Measurements from ENCODE around the gene PSD4. TPM values are rescaled to one million over a fixed set of nuclear protein-coding genes. Genes with fewer than 3 reads are reported as not detected.

The PSD4 gene
- total RNA-seq, 2 donors from 2014 or later: 174 to 200 TPM

GRCh38 chr2:113156278-113157117 lies 17.3 kb upstream of the PSD4 start:
- H3K9me3 Mint-ChIP-seq: no peaks in the 10 kb centered on the region
- DNase-seq: no peak

DNA sequence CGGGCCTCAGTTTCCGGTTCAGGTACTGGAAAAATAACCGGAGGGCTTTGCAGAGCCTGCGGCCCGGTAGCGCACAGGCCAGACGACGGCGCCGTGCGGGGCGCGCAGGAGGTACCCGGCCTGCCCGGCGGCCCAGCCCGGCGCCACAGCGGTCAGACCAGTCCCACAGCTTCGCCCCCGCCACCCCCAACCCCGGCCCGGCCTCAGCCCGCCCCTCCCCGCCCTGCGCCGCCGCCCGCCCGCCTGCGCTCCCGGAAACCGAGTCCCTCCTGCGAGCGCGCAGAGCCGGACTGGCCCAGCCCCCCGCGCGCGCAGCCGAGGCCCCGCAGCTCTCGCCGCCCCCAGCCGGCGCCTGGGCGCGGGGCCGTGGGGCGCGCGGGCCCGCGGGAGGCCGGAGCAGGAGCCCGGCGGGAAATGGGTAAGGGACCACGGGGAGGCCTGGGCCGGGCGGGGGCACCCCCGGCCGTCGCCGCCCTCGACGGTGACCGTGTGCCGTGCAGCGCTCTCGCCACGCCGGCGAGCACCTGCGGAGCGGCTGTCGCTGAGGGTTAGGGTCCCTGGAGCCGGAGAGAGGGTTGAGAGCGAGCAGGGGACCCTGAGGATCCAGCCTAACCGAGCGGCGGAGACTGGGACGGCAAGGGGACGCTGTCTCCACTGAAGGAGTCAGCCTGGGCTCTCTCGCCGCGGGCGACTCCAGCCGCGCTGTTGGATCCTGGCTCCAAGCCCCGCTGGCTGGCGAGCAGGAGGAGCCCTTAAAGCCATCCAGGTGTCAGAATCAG lies 16.5 kb upstream of the PSD4 start:
- peaks cover 29% of the 10 kb centered on the region for H3K4me1 Mint-ChIP-seq (ENCODE audit: low read depth)
- no peaks in the 10 kb centered on the region for H3K9me3 Mint-ChIP-seq
- H3K27ac Mint-ChIP-seq: no peak overlapping the region
- H3K27me3 Mint-ChIP-seq (ENCODE audit: low read depth): no peaks in the 10 kb centered on the region
- peak; percentile 84 to 85 for ATAC-seq (replicated peaks in 1 of 2)
- DNase-seq: peak; percentile 59 to 70
- peak overlapping the region; percentile 89 to 92 for H3K4me3 Mint-ChIP-seq
- H3K36me3 Mint-ChIP-seq (ENCODE audit: insufficient read depth in 2 of 2): no peaks in the 10 kb centered on the region

More at GRCh38 chr2:113156278-113157117, 17.3 kb upstream of the PSD4 start:
- peak; percentile 25 to 29 for ATAC-seq (replicated peaks in 1 of 2)
- Mint-ChIP-seq H3K4me3 (peak overlapping the region; percentile 70 to 90), H3K27me3 (ENCODE audit: low read depth) (no peaks in the 10 kb centered on the region), H3K4me1 (ENCODE audit: low read depth) (peaks cover 29% of the 10 kb centered on the region), H3K27ac (peak overlapping the region; percentile 89), H3K36me3 (ENCODE audit: insufficient read depth in 2 of 2) (no peaks in the 10 kb centered on the region)

GRCh38 chr2:113157897-113158753 lies 15.6 kb upstream of the PSD4 start:
- DNase-seq: no peak
- peak overlapping the region; percentile 1 for H3K27ac Mint-ChIP-seq
- no peaks in the 10 kb centered on the region for H3K27me3 Mint-ChIP-seq (ENCODE audit: low read depth)
- no peaks in the 10 kb centered on the region for H3K9me3 Mint-ChIP-seq
- peak overlapping the region; percentile 89 to 92 for H3K4me3 Mint-ChIP-seq
- ATAC-seq (replicated peaks in 1 of 2): peak; percentile 63 to 64
- no peaks in the 10 kb centered on the region for H3K36me3 Mint-ChIP-seq (ENCODE audit: insufficient read depth in 2 of 2)
- H3K4me1 Mint-ChIP-seq (ENCODE audit: low read depth): peaks cover 38% of the 10 kb centered on the region

DNA sequence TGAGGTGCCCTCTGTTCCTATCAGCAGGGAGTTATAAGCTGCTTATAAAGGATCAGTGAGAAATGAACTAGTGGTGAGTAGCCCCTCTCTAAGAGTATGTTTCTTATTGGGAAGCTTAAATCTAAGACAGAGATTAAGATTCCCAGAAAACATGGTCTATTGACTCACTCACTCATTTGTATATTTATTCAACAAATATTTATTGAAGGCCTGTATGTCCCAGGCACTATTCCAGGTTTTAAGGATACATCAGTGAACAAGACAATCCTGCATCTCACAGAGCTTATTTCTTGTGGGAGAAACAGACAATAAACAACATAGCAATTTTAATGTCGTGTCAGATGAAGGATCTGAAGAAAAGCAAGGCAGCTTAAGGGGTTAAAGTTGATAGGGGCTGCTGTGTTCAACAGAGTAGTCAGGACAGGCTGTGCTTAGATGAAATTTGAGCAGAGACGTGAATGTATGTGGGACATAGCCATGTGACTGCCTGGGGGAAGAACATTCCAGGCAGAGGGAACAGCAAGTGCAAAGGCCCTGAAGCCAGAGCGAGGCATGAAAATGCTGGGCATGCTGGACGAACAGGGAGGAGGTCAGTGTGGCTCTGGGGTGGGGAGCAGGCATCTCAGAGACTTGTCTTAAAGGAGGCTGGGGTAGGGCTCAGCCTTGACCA lies 14.8 kb upstream of the PSD4 start:
- Mint-ChIP-seq H3K27me3 (ENCODE audit: low read depth) (no peaks in the 10 kb centered on the region), H3K27ac (no peak overlapping the region), H3K9me3 (no peaks in the 10 kb centered on the region), H3K36me3 (ENCODE audit: insufficient read depth in 2 of 2) (no peaks in the 10 kb centered on the region), H3K4me3 (no peak overlapping the region), H3K4me1 (ENCODE audit: low read depth) (peaks cover 38% of the 10 kb centered on the region)
- DNase-seq: no peak
- no peak for ATAC-seq (replicated peaks in 1 of 2)

DNA sequence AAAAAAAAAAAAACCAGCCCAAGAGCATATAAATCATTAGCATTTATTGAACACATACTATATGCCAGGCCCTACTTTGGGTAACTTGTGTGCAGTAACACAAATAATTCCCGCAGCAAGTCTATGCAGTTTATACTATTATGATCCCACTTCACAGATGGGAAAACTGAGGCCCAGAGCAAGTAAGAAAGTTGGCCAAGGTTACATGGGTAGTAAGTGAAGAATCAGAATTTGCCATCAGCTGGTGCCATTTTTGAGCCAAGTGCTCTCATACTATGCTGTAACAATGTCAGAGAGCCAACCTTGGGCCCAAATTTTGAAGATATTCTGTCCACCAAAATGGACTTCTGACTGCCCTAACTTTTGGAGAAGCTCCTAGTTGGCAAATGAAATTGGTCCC lies 13.5 kb upstream of the PSD4 start:
- ATAC-seq (replicated peaks in 1 of 2) (no peak), DNase-seq (no peak)
- Mint-ChIP-seq H3K4me1 (ENCODE audit: low read depth) (peaks cover 48% of the 10 kb centered on the region), H3K4me3 (no peak overlapping the region), H3K27me3 (ENCODE audit: low read depth) (no peaks in the 10 kb centered on the region), H3K27ac (no peak overlapping the region), H3K36me3 (ENCODE audit: insufficient read depth in 2 of 2) (no peaks in the 10 kb centered on the region), H3K9me3 (no peaks in the 10 kb centered on the region)

- H3K4me1 Mint-ChIP-seq (ENCODE audit: low read depth): peaks cover 48% of the 10 kb centered on the region
- H3K36me3 Mint-ChIP-seq (ENCODE audit: insufficient read depth in 2 of 2): no peaks in the 10 kb centered on the region
- ATAC-seq (replicated peaks in 1 of 2): no peak
- no peak for DNase-seq
- no peaks in the 10 kb centered on the region for H3K9me3 Mint-ChIP-seq
- no peak overlapping the region for H3K4me3 Mint-ChIP-seq
- H3K27ac Mint-ChIP-seq: no peak overlapping the region
- H3K27me3 Mint-ChIP-seq (ENCODE audit: low read depth): no peaks in the 10 kb centered on the region
Observed at GRCh38 chr2:113160962-113161361, 12.8 kb upstream of the PSD4 start.

DNA sequence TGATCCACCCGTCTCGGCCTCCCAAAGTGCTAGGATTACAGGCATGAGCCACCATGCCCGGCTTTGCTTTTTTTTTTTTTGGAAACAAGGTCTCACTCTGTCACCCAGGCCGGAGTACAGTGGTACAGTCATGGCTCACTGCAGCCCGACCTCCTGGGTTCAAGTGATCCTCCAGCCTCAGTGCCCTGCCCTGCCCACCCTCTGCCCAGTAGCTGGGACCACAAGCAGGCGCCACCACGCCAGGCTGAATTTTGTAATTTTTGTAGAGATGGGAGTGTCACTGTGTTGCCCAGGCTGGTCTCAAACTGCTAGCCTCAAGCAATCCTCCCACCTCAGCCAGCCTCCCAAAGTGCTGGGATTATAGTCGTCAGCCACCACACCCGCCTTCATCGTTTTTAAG lies 11.6 kb upstream of the PSD4 start:
- Mint-ChIP-seq H3K36me3 (ENCODE audit: insufficient read depth in 2 of 2) (no peaks in the 10 kb centered on the region), H3K27me3 (ENCODE audit: low read depth) (no peaks in the 10 kb centered on the region), H3K4me1 (ENCODE audit: low read depth) (peaks cover 49% of the 10 kb centered on the region), H3K4me3 (no peak overlapping the region), H3K9me3 (no peaks in the 10 kb centered on the region), H3K27ac (no peak overlapping the region)
- ATAC-seq (replicated peaks in 1 of 2) (no peak), DNase-seq (no peak)

DNA sequence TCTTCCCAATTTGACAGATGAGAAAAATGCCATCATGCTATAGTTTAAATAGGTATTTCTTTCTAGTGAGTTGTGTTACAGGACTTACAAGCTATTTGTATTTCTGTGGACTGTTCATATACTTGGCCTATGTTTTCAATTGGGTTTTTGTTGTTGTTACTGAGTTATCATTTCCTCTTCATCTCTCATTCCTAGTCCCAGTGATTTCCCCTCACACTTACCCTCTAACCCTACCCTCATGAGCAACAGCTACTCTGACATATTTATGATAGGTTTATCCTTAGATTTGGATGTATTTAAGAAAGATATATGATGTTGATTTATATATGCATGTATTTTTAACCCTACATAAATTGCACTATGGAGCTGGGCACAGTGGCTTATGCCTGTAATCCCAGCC lies 10.9 kb upstream of the PSD4 start:
- ATAC-seq (replicated peaks in 1 of 2) (no peak), DNase-seq (no peak)
- Mint-ChIP-seq H3K27ac (peak overlapping the region; percentile 4), H3K27me3 (ENCODE audit: low read depth) (no peaks in the 10 kb centered on the region), H3K4me1 (ENCODE audit: low read depth) (peaks cover 53% of the 10 kb centered on the region), H3K36me3 (ENCODE audit: insufficient read depth in 2 of 2) (no peaks in the 10 kb centered on the region), H3K9me3 (no peaks in the 10 kb centered on the region), H3K4me3 (no peak overlapping the region)

GRCh38 chr2:113164215-113164929 lies 9.4 kb upstream of the PSD4 start:
- DNase-seq (no peak), ATAC-seq (replicated peaks in 1 of 2) (no peak)
- no peak overlapping the region for H3K4me3 Mint-ChIP-seq
- no peaks in the 10 kb centered on the region for H3K27me3 Mint-ChIP-seq (ENCODE audit: low read depth)
- H3K36me3 Mint-ChIP-seq (ENCODE audit: insufficient read depth in 2 of 2): no peaks in the 10 kb centered on the region
- peaks cover 53% of the 10 kb centered on the region for H3K4me1 Mint-ChIP-seq (ENCODE audit: low read depth)
- no peak overlapping the region for H3K27ac Mint-ChIP-seq
- H3K9me3 Mint-ChIP-seq: peaks cover 0 to 1% of the 10 kb centered on the region in 2 donors

- peaks cover 58% of the 10 kb centered on the region for H3K4me1 Mint-ChIP-seq (ENCODE audit: low read depth)
- no peak overlapping the region for H3K27ac Mint-ChIP-seq
- H3K36me3 Mint-ChIP-seq (ENCODE audit: insufficient read depth in 2 of 2): peaks cover 0 to 3% of the 10 kb centered on the region in 2 donors
- no peak for DNase-seq
- no peak for ATAC-seq (replicated peaks in 1 of 2)
- H3K9me3 Mint-ChIP-seq: peaks cover 0 to 1% of the 10 kb centered on the region in 2 donors
- H3K4me3 Mint-ChIP-seq: no peak overlapping the region
- no peaks in the 10 kb centered on the region for H3K27me3 Mint-ChIP-seq (ENCODE audit: low read depth)
Observed at GRCh38 chr2:113164930-113165585, 8.7 kb upstream of the PSD4 start.

DNA sequence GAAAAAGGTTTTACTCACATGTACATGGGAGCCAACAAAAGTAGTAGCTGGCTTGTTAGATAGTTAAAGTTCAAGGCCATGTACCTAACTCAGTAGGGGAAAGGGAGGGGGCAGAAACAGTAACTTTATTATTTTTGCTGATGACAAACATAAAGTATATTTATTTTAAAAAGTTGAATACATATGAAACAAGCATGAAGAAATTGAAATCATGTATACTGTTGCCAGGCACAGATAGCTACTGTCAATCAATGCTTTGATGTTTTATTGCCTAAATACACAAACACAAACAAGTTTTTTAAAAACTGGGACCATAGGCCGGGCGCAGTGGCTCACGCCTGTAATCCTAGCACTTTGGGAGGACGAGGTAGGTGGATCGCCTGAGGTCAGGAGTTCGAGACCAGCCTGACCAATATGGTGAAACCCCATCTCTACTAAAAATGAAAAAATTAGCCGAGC lies 7.6 kb upstream of the PSD4 start:
- no peak for ATAC-seq (replicated peaks in 1 of 2)
- Mint-ChIP-seq H3K27ac (peak overlapping the region; percentile 20), H3K4me3 (no peak overlapping the region)

More for the DNA sequence above, 7.6 kb upstream of the PSD4 start:
- Mint-ChIP-seq H3K36me3 (ENCODE audit: insufficient read depth in 2 of 2) (peaks cover 3 to 6% of the 10 kb centered on the region in 2 donors), H3K27me3 (ENCODE audit: low read depth) (no peaks in the 10 kb centered on the region), H3K9me3 (peaks cover 3% of the 10 kb centered on the region in 2 donors), H3K4me1 (ENCODE audit: low read depth) (peaks cover 64% of the 10 kb centered on the region)
- DNase-seq: no peak

Measured in activated T-cell treated with anti-CD3 and anti-CD28 coated beads, Interleukin-2, amount 50 U/mL, for 72 hours (primary cell).